Measurements from ENCODE around the gene ARAP3. TPM values are rescaled to one million over a fixed set of nuclear protein-coding genes. Genes with fewer than 3 reads are reported as not detected.

The ARAP3 gene
- total RNA-seq, 1 experiment from 2014 or later: 15.1 TPM

GRCh38 chr5:141605523-141606277, 76.3 kb downstream of the ARAP3 start:
- Histone ChIP-seq H3K9me2 (ENCODE audit: insufficient read depth) (no peaks in the 10 kb centered on the region), H3K27ac (ENCODE audit: low read depth, low read length) (no peak overlapping the region), H3K4me1 (ENCODE audit: control insufficient read depth in 1 of 2, insufficient read depth in 2 of 2, low read length in 2 of 2) (peaks cover 11 to 25% of the 10 kb centered on the region in 2 experiments), H3K9ac (ENCODE audit: low read length) (no peak overlapping the region), H2AFZ (ENCODE audit: low read depth, low read length, poor library complexity, severe bottlenecking) (no peak overlapping the region), H3K27me3 (ENCODE audit: insufficient read depth, low read length) (no peaks in the 10 kb centered on the region), H3K36me3 (ENCODE audit: control insufficient read depth in 1 of 2, insufficient read depth in 2 of 2, low read length in 2 of 2) (no peaks in the 10 kb centered on the region), H4K20me1 (ENCODE audit: insufficient read depth) (peaks cover 10% of the 10 kb centered on the region; the same call in 1 of the 2 replicates), H3K9me3 (ENCODE audit: control insufficient read depth in 1 of 2, insufficient read depth in 1 of 2, low read depth in 1 of 2, low read length in 2 of 2) (no peaks in the 10 kb centered on the region), H3K4me3 (replicated peaks in 1 of 2; ENCODE audit: low read depth in 1 of 2, low read length in 2 of 2) (no peak overlapping the region), H3K4me2 (ENCODE audit: low read length) (peak overlapping the region; percentile 29; the same call in 1 of the 2 replicates), H3K79me2 (ENCODE audit: insufficient read depth, low read length) (peaks cover 98% of the 10 kb centered on the region)
- intact Hi-C loops (cut with micrococcal nuclease): no loop called here
- RAD21 ChIA-PET (ENCODE audit: low non-redundant PET in 1 of 2, low total read pairs in 2 of 2, uncharacterized antibody in 2 of 2, unreplicated experiment in 2 of 2): no interaction called here
- BruUV-seq (replicated peaks): no TSS peak
- CTCF ChIA-PET: interaction anchor here (2.7 kb wide), 1 partner anchor 14 kb away, joined by 10 read pairs; no protein-coding TSS in a partner anchor
- DNase-seq (ENCODE audit: low read depth, low spot score) (no peak), ATAC-seq (no peak)
- TF ChIP-seq EZH2phosphoT487 (IDR thresholded peaks at IDR 0.05; ENCODE audit: borderline replicate concordance): no peak
- no peak for TF ChIP-seq SIN3A (IDR thresholded peaks at IDR 0.05; ENCODE audit: low read depth)
- TF ChIP-seq JUND (IDR thresholded peaks at IDR 0.05): no peak
- TF ChIP-seq FOSL1 (IDR thresholded peaks at IDR 0.05; ENCODE audit: low read depth): no peak
- TF ChIP-seq CTCF (IDR thresholded peaks at IDR 0.05 in 2 of 3, conservative IDR thresholded peaks at IDR 0.05 in 1 of 3; ENCODE audit: borderline replicate concordance in 1 of 3, insufficient read depth in 1 of 3, low read depth in 2 of 3, low read length in 2 of 3): no peak
- no peak for TF ChIP-seq RAD21 (IDR thresholded peaks at IDR 0.05; ENCODE audit: low read depth)
- POLR2A ChIA-PET: no interaction called here
